HG03025 (cell line): ENCODE measurements around the gene DIAPH2.
A peak's percentile ranks its signal among the peaks of the same experiment; 100 is the strongest.

Experiments
- ATAC-seq: cut with Tn5 transposase; IDR thresholded peaks from one replicate; pipeline ENCODE4 v1.9.1; 2021; ENCODE audit warnings: mild to moderate bottlenecking, moderate library complexity; ENCODE audit not compliant: unreplicated experiment, low FRiP score

Gene DIAPH2

GRCh38 chrX:97524997-97525396 is 840.4 kb downstream of the DIAPH2 start:
- no peak for ATAC-seq

- ATAC-seq: no peak
Observed at GRCh38 chrX:97525981-97526380, 841.3 kb downstream of the DIAPH2 start.

- ATAC-seq: no peak
Observed at GRCh38 chrX:97527725-97528124, 843.1 kb downstream of the DIAPH2 start.

DNA sequence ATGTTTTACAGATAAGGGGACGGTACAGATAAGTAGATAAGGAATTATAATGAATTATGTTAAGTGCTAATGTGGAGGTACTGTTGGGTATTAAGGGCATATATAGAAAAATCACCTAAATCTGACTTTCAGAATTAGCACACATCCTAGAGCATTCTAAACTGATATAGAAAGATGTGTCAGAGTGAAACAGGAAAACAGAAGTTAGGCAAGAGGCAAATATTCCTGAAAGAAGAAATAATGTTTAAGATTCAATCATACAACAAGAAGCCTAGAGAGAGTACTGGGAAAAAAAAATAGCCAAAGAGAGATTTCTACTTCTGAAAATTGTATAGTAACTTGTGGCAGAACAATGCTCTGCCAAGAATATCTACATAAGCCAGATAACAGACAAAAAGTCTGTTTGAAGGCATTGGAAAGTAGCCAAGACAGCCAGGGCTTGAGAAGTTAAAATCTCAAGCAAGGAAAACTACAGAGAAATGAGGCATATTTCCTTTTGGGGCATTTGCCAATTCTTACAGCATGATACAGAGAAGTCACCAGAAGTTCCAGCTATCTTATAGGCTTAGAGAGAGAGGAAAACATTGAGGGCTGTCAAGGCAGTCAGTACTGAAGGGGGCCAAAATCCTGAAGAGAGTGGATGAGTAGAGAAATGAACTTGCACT is 845.0 kb downstream of the DIAPH2 start:
- no peak for ATAC-seq

GRCh38 chrX:97531825-97532224 is 847.2 kb downstream of the DIAPH2 start:
- ATAC-seq: no peak

DNA sequence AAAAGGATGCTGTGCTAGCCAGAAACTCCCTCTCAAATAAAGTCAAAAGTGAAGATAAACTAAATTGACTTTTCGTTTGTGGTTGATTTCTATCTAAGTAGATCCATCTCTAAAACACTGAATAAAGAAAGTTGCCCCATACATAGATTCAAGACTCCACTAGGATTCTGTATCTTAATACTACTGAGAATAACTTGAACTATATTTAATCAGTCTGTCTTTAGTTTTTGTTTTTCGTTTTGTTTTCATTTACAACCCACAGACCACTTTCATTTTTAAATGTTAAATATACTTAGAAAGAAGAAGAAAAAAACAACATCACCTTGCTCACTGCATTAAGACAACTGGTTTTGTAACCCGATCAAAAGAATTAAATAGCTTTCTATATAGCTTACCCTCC is 854.1 kb downstream of the DIAPH2 start:
- ATAC-seq: no peak

- ATAC-seq: no peak
Observed at GRCh38 chrX:97539970-97540519, 855.4 kb downstream of the DIAPH2 start.

- no peak for ATAC-seq
Observed at GRCh38 chrX:97547877-97548578, 863.4 kb downstream of the DIAPH2 start.

DNA sequence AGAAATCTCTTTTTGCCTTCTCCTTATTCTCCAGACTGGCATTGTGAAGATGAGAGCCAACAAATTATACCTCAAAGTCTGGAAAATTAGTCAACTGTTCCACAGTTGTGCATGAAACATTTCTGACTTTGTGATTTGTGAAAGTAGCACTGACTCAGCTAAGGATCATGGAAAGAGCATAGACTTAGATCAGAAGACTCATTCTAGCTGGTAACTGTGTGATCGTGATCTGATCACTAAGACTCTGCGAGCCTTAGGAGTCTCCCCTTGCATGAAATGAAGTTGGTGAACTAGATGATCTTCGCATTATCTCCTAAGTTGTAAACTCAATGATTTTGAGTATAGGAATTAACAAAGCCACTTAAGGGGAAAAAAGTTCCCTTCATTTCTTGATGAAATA is 867.2 kb downstream of the DIAPH2 start:
- ATAC-seq: no peak

DNA sequence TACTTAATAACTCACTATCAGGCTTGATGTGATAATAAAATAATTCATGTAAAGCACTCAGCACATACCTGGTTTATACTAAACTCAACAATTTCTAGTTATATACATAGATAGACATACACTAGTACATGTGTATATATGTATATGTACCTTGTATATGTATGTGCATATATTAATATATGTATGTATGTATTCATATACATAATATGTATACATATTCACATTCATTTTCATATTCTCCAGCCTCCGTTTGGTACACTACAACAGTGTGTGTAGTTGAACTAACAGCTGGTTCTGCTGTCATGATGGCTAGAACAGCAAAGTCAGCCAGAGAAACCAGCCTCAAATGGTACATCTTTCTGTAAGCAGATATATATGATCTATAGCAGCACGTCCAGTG is 869.2 kb downstream of the DIAPH2 start:
- no peak for ATAC-seq

DNA sequence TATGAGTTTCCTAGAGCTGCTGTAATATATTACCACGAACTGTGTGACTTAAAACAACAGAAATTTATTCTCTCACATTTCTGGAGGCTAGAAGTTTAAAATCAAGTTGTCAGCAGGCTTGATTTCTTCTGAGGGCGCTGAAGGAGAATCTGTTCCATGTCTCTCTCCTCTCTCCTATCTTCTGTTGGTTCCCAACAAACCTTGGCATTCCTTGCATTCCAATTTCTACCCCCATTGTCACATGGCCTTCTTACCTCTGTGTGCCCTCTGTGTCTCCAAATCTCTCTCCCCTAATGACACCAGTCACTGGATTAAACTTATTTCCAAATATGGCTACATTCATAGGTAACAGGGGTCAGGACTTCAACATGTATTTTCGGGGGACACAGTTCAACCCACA is 871.7 kb downstream of the DIAPH2 start:
- no peak for ATAC-seq

- ATAC-seq: peak; percentile 97
Observed at GRCh38 chrX:97563531-97564133, 879.0 kb downstream of the DIAPH2 start.

DNA sequence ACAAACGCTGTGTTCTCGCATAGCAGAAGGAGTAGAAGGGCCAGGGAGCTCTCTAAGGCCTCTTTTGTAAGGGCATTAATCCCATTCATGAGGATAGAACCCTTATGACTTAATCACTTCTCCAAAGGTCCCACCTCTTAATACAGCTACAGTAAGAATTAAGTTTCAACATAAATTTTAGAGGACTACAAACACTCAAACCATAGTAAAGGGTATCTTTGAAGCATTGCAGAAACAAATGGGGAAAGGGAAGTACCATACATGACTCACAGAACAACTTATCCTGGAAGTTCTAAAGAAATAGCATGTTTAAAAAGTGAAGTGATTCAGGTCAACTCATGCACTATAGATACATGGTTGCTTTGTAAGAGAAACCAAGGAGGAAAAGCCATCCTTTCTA is 879.9 kb downstream of the DIAPH2 start:
- ATAC-seq: no peak

GRCh38 chrX:97587171-97587570 is 902.5 kb downstream of the DIAPH2 start:
- no peak for ATAC-seq

GRCh38 chrX:97594646-97595224 is 910.1 kb downstream of the DIAPH2 start:
- no peak for ATAC-seq

- no peak for ATAC-seq
Observed at GRCh38 chrX:97597954-97598353, 913.3 kb downstream of the DIAPH2 start.

- ATAC-seq: no peak
Observed at GRCh38 chrX:97602465-97603258, 918.0 kb downstream of the DIAPH2 start.

DNA sequence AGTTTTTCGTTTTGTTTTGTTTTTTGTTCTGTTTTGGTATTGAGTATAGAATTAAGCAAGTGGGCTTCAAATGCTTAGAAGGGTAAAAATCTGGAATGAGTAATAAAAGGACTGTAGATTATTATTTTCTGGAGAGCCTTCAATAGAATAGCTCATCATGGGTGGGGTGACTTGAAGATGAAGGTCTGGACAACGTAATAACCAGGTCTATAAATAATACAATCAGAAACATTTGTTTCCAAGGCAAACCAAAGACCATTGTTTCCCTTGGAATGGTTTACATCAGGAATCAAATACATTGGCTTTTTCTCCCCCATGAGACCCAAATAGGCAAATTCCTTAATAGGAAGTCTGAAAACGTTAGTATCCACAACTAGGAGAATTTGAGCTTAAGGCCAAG is 920.6 kb downstream of the DIAPH2 start:
- no peak for ATAC-seq

- ATAC-seq: no peak
Observed at GRCh38 chrX:97609357-97609756, 924.7 kb downstream of the DIAPH2 start.

DNA sequence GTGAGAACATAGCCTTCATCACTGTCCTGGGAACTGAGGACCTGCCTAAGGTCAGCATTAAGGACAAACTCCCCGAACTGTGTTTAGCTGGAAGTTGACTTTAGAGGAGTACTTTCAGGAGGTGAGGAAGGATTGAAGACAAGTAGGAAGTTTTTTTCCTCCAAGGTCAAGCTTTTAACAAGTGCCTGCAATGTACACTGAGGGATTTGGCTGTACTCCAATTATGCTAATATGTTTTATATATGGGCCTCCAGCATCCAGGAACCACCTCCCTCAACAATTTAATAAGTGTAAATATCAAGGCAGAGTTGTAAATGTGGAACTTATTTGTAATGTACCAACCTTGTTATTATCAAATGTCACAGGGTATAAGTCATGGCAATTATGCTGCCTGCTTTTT is 925.3 kb downstream of the DIAPH2 start:
- ATAC-seq: no peak
